ENCODE results near the gene PARD3. TPM values are rescaled to one million over a fixed set of nuclear protein-coding genes. Genes with fewer than 3 reads are reported as not detected.

Gene PARD3
- total RNA-seq, 1 donor from 2014 or later = 35.4 TPM

GRCh38 chr10:34800624-34801023 is 14.5 kb downstream of the PARD3 start:
- TF ChIP-seq CTCF (IDR thresholded peaks at IDR 0.05; ENCODE audit: insufficient read depth, low read depth, low read length) (no peak), EZH2 (IDR thresholded peaks at IDR 0.05; ENCODE audit: insufficient read depth, low read length) (no peak)
- Histone ChIP-seq H3K4me1 (ENCODE audit: insufficient read depth, low read length) (peaks cover 4% of the 10 kb centered on the region), H3K27me3 (ENCODE audit: insufficient read depth, low read length) (no peaks in the 10 kb centered on the region), H3K9ac (ENCODE audit: low read length) (peak overlapping the region; percentile 16), H3K9me3 (ENCODE audit: insufficient read depth, low read depth, low read length) (no peaks in the 10 kb centered on the region), H3K4me2 (ENCODE audit: low read length) (peak overlapping the region; percentile 69), H3K4me3 (ENCODE audit: insufficient read depth, low read depth, low read length) (no peak overlapping the region), H2AFZ (ENCODE audit: low read depth, low read length) (no peak overlapping the region), H3K36me3 (ENCODE audit: insufficient read depth, low read length) (no peaks in the 10 kb centered on the region), H3K27ac (ENCODE audit: low read depth, low read length) (no peak overlapping the region), H3K79me2 (ENCODE audit: insufficient read depth, low read length) (peaks cover 46% of the 10 kb centered on the region), H4K20me1 (ENCODE audit: insufficient read depth, low read length) (peaks cover 57% of the 10 kb centered on the region)
- Mint-ChIP-seq H3K4me1 (ENCODE audit: low read depth, unreplicated experiment) (peaks cover 10% of the 10 kb centered on the region), H3K27me3 (ENCODE audit: low read depth, unreplicated experiment) (no peaks in the 10 kb centered on the region), H3K36me3 (ENCODE audit: low read depth, unreplicated experiment) (peaks cover 2% of the 10 kb centered on the region), H3K4me3 (ENCODE audit: unreplicated experiment) (no peak overlapping the region), H3K27ac (ENCODE audit: unreplicated experiment) (no peak overlapping the region), H3K9me3 (ENCODE audit: unreplicated experiment) (no peaks in the 10 kb centered on the region)
- DNase-seq (ENCODE audit: low read depth) (no peak), FAIRE-seq (no peak)

DNA sequence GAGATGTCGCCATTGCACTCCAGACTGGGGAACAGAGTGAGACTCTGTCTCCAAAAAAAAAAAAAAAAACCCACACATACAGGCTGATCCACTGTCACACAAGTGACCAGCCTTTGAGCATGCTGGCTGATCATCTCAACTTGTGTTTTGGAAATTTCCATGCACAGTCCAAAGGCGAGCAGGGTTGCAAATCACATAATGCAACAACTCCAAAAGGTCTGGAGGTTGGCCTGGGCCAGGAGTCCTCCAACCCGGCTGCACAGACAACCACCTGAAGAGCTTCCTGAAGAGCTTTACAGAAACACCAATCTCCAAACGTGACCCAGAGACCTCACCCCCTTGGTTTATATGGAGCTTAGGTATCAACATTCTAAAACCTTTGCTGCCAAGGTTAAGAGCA is 16.4 kb downstream of the PARD3 start:
- peaks cover 67% of the 10 kb centered on the region for H4K20me1 ChIP-seq (ENCODE audit: insufficient read depth, low read length)
- DNase-seq (ENCODE audit: low read depth) (no peak), FAIRE-seq (no peak)
- peaks cover 59% of the 10 kb centered on the region for H3K79me2 ChIP-seq (ENCODE audit: insufficient read depth, low read length)
- H3K27ac ChIP-seq (ENCODE audit: low read depth, low read length) = no peak overlapping the region
- no peak overlapping the region for H3K27ac Mint-ChIP-seq (ENCODE audit: unreplicated experiment)
- no peaks in the 10 kb centered on the region for H3K36me3 ChIP-seq (ENCODE audit: insufficient read depth, low read length)
- H3K9me3 ChIP-seq (ENCODE audit: insufficient read depth, low read depth, low read length) = no peaks in the 10 kb centered on the region
- TF ChIP-seq EZH2 (IDR thresholded peaks at IDR 0.05; ENCODE audit: insufficient read depth, low read length) = no peak
- TF ChIP-seq CTCF (IDR thresholded peaks at IDR 0.05; ENCODE audit: insufficient read depth, low read depth, low read length) = no peak
- H3K27me3 Mint-ChIP-seq (ENCODE audit: low read depth, unreplicated experiment) = no peaks in the 10 kb centered on the region
- no peaks in the 10 kb centered on the region for H3K9me3 Mint-ChIP-seq (ENCODE audit: unreplicated experiment)
- peaks cover 10% of the 10 kb centered on the region for H3K4me1 Mint-ChIP-seq (ENCODE audit: low read depth, unreplicated experiment)
- H3K36me3 Mint-ChIP-seq (ENCODE audit: low read depth, unreplicated experiment) = peaks cover 2% of the 10 kb centered on the region
- H3K27me3 ChIP-seq (ENCODE audit: insufficient read depth, low read length) = no peaks in the 10 kb centered on the region
- no peak overlapping the region for H2AFZ ChIP-seq (ENCODE audit: low read depth, low read length)
- H3K9ac ChIP-seq (ENCODE audit: low read length) = no peak overlapping the region
- H3K4me3 ChIP-seq (ENCODE audit: insufficient read depth, low read depth, low read length) = no peak overlapping the region
- no peak overlapping the region for H3K4me3 Mint-ChIP-seq (ENCODE audit: unreplicated experiment)
- peaks cover 4% of the 10 kb centered on the region for H3K4me1 ChIP-seq (ENCODE audit: insufficient read depth, low read length)
- no peak overlapping the region for H3K4me2 ChIP-seq (ENCODE audit: low read length)

DNA sequence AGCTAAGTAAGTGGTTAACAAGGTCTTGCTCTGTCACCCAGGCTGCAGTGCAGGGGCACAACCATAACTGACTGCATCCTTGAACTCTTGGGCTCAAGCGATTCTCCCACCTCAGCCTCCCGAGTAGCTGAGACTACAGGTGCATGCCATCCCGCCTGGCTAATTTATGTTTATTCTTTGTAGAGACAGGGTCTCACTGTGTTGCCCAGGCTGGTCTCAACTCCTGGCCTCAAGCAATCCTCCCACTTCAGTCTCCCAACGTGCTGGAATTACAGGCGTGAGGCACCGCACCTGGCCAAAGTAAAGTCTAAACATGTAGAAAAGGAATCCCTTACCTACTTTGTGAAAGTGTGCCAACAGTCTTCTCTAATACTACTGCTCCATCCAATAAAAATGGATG is 17.9 kb downstream of the PARD3 start:
- H3K27me3 Mint-ChIP-seq (ENCODE audit: low read depth, unreplicated experiment) = no peaks in the 10 kb centered on the region
- H3K36me3 Mint-ChIP-seq (ENCODE audit: low read depth, unreplicated experiment) = no peaks in the 10 kb centered on the region
- no peak for DNase-seq (ENCODE audit: low read depth)
- Histone ChIP-seq H3K4me2 (ENCODE audit: low read length) (no peak overlapping the region), H2AFZ (ENCODE audit: low read depth, low read length) (no peak overlapping the region), H3K4me1 (ENCODE audit: insufficient read depth, low read length) (peaks cover 4% of the 10 kb centered on the region), H3K36me3 (ENCODE audit: insufficient read depth, low read length) (no peaks in the 10 kb centered on the region), H3K4me3 (ENCODE audit: insufficient read depth, low read depth, low read length) (no peak overlapping the region), H4K20me1 (ENCODE audit: insufficient read depth, low read length) (peaks cover 76% of the 10 kb centered on the region), H3K9ac (ENCODE audit: low read length) (no peak overlapping the region), H3K27me3 (ENCODE audit: insufficient read depth, low read length) (no peaks in the 10 kb centered on the region), H3K9me3 (ENCODE audit: insufficient read depth, low read depth, low read length) (no peaks in the 10 kb centered on the region), H3K27ac (ENCODE audit: low read depth, low read length) (no peak overlapping the region), H3K79me2 (ENCODE audit: insufficient read depth, low read length) (peaks cover 65% of the 10 kb centered on the region)
- H3K4me1 Mint-ChIP-seq (ENCODE audit: low read depth, unreplicated experiment) = peaks cover 8% of the 10 kb centered on the region
- H3K27ac Mint-ChIP-seq (ENCODE audit: unreplicated experiment) = no peak overlapping the region
- TF ChIP-seq EZH2 (IDR thresholded peaks at IDR 0.05; ENCODE audit: insufficient read depth, low read length) = no peak
- no peak for TF ChIP-seq CTCF (IDR thresholded peaks at IDR 0.05; ENCODE audit: insufficient read depth, low read depth, low read length)
- H3K4me3 Mint-ChIP-seq (ENCODE audit: unreplicated experiment) = no peak overlapping the region
- no peaks in the 10 kb centered on the region for H3K9me3 Mint-ChIP-seq (ENCODE audit: unreplicated experiment)
- FAIRE-seq = no peak

Measured in astrocyte (in vitro differentiated cells and primary cell).